ENCODE results near the gene ALKBH6. TPM values are rescaled to one million over a fixed set of nuclear protein-coding genes. Genes with fewer than 3 reads are reported as not detected.
"Not testable (repeated sequence)": the region's sequence is repeated elsewhere in the genome, so short reads cannot be mapped to it uniquely, and the experiment has no call there.

The ALKBH6 gene
- total and polyA plus RNA-seq, 2 experiments from 2014 or later: 52.2 to 66.9 TPM

DNA sequence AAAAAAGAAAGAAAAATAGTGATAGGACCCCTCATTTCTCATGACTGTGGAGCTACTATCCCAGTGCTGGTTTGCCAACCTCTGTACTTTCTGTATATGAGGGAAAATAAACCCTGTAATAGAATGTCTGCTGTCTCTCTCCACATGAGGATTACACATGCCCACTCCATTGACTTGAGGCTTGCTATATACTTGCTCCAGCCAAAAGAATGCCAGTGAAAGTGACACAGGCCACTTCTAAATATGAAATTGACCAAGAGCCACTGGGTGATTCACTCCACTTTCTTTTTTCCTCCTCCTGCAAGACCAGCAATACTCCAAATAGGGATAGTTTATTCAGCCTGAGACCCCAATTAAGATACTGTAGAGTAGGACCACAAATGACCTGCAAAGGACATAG is 33.8 kb upstream of the ALKBH6 start:
- Histone ChIP-seq H3K36me3 (no peaks in the 10 kb centered on the region), H3K9me3 (ENCODE audit: low read depth) (no peaks in the 10 kb centered on the region), H3K27me3 (no peaks in the 10 kb centered on the region), H3K27ac (no peak overlapping the region), H3K4me3 (no peak overlapping the region), H3K4me1 (ENCODE audit: low read depth) (no peaks in the 10 kb centered on the region)
- TF ChIP-seq, protein P1, sequence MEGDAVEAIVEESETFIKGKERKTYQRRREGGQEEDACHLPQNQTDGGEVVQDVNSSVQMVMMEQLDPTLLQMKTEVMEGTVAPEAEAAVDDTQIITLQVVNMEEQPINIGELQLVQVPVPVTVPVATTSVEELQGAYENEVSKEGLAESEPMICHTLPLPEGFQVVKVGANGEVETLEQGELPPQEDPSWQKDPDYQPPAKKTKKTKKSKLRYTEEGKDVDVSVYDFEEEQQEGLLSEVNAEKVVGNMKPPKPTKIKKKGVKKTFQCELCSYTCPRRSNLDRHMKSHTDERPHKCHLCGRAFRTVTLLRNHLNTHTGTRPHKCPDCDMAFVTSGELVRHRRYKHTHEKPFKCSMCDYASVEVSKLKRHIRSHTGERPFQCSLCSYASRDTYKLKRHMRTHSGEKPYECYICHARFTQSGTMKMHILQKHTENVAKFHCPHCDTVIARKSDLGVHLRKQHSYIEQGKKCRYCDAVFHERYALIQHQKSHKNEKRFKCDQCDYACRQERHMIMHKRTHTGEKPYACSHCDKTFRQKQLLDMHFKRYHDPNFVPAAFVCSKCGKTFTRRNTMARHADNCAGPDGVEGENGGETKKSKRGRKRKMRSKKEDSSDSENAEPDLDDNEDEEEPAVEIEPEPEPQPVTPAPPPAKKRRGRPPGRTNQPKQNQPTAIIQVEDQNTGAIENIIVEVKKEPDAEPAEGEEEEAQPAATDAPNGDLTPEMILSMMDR (IDR thresholded peaks at IDR 0.05; ENCODE audit: low read depth, low read length): no peak
- DNase-seq (ENCODE audit: low read depth in 1 of 2, low spot score in 1 of 2): no peak

DNA sequence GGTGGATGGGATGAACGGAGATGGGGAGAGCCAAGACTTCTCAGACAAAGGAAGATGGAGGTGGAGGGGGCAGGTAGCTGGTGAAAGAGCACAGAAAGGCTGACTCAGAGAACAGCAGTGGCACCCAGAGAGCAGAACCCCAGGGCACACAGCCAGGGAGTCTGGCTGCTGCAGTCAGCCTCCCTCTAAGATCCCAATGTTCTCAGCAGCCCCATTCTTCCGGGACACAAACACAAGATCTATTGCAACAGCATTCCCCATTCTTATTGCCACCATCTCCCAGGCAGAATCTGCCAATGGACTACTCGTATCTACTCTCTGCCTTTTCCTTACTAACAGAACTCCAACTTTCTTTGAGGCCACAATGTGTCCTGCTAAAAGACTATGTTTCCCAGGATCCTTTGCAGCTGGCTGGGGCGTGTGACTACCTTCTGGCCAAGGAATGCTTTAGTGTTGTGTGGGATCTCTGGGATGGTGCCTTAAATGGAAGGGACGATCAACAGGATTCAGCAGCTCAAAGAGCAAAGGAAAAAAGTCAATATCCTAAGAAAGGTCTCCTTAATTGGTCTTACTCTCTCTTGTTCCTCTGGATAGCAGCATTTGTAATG is 32.5 kb upstream of the ALKBH6 start:
- H3K27ac ChIP-seq: no peak overlapping the region
- no peaks in the 10 kb centered on the region for H3K9me3 ChIP-seq (ENCODE audit: low read depth)
- DNase-seq (ENCODE audit: low read depth in 1 of 2, low spot score in 1 of 2): peak in 1 of 2 donors; percentile 77
- no peaks in the 10 kb centered on the region for H3K36me3 ChIP-seq
- no peak overlapping the region for H3K4me3 ChIP-seq
- no peaks in the 10 kb centered on the region for H3K27me3 ChIP-seq
- TF ChIP-seq, protein P1 (IDR thresholded peaks at IDR 0.05; ENCODE audit: low read depth, low read length): no peak
- H3K4me1 ChIP-seq (ENCODE audit: low read depth): no peaks in the 10 kb centered on the region

DNA sequence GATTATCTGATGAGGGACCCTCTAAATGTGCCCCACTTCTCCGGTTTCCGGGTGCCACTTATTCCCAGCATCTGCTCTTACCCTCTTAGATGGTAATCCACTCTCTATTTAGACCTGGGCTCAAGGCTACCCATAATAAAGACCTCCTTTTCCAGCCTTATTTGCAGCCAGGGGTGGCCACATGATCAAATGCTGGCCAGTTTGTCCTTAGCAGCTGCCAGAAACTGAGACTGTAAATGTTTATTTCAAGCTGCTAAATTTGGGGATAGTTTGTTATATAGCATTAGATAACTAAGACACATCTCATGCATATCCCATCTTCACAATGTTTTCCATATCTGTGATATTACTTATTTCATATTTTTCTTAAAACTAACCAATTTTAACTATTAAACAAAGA is 29.9 kb upstream of the ALKBH6 start:
- Histone ChIP-seq H3K27me3 (no peaks in the 10 kb centered on the region), H3K27ac (no peak overlapping the region), H3K4me1 (ENCODE audit: low read depth) (no peaks in the 10 kb centered on the region), H3K4me3 (no peak overlapping the region), H3K9me3 (ENCODE audit: low read depth) (no peaks in the 10 kb centered on the region), H3K36me3 (no peaks in the 10 kb centered on the region)
- no peak for DNase-seq (ENCODE audit: low read depth in 1 of 2, low spot score in 1 of 2)
- TF ChIP-seq, protein P1 (IDR thresholded peaks at IDR 0.05; ENCODE audit: low read depth, low read length): no peak

DNA sequence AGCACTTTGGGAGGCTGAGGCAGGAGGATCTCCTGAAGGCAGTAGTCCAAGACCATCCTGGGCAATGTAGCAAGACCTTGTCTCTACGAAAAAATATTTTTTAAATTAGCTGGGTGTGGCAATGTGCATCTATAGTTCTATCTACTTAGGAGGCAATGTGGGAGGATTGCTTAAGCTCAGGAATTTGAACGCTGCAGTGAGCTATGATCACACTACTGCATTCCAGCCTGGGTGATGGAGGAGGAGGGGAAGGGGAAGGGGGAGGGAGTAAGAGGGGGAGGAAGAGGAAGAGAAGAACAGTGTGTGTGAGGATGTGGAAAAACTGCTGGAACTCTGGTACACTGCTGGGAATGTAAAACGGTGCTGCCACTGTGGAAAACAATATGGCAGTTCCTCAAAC is 27.8 kb upstream of the ALKBH6 start:
- no peaks in the 10 kb centered on the region for H3K36me3 ChIP-seq
- no peaks in the 10 kb centered on the region for H3K27me3 ChIP-seq
- H3K4me1 ChIP-seq (ENCODE audit: low read depth): no peaks in the 10 kb centered on the region
- peak; percentile 8 to 97 for DNase-seq (ENCODE audit: low read depth in 1 of 2, low spot score in 1 of 2)
- H3K4me3 ChIP-seq: no peak overlapping the region
- no peaks in the 10 kb centered on the region for H3K9me3 ChIP-seq (ENCODE audit: low read depth)
- peak overlapping the region; percentile 5 for H3K27ac ChIP-seq
- TF ChIP-seq, protein P1 (IDR thresholded peaks at IDR 0.05; ENCODE audit: low read depth, low read length): no peak

DNA sequence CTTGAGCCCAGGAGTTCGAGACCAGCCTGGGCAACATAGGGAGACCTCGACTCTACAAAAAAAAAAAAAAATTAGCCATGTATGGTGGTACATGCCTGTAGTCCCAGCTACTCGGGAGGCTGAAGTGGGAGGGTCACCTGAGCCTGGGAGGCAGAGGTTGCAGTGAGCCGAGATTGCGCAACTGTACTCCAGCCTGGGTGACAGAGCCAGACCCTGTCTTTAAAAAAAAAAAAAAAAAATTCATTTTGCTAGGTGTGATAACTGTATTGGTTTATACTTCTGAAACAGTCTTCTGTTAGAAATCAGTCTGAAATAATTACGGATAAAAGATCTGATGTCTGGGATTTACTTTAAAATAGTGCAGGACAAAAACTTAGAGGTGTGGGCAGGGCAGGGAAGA is 27.1 kb upstream of the ALKBH6 start:
- not testable (repeated sequence) for DNase-seq (ENCODE audit: low read depth in 1 of 2, low spot score in 1 of 2); H3K36me3 ChIP-seq; H3K27me3 ChIP-seq; H3K4me3 ChIP-seq; H3K9me3 ChIP-seq (ENCODE audit: low read depth); H3K4me1 ChIP-seq (ENCODE audit: low read depth); H3K27ac ChIP-seq

DNA sequence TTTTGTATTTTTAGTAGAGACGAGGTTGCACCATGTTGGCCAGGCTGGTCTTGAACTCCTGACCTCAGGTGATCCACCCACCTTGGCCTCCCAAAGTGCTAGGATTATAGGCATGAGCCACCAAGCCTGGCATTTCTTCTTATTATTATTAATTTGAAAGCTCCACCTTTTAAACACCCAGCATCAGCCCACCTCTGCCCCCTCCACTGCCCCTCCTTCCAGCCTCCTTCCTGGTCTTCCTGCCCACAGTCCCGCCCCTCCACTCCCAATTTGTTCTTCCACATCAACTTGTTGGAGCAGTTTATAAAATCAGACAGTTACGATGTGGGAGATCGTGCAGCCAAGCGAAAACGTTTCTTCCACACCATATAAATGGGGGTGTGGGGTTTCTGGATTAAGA is 26.5 kb upstream of the ALKBH6 start:
- DNase-seq (ENCODE audit: low read depth in 1 of 2, low spot score in 1 of 2): no peak
- H3K4me3 ChIP-seq: no peak overlapping the region
- no peaks in the 10 kb centered on the region for H3K4me1 ChIP-seq (ENCODE audit: low read depth)
- TF ChIP-seq, protein P1 (IDR thresholded peaks at IDR 0.05; ENCODE audit: low read depth, low read length): no peak
- H3K27ac ChIP-seq: no peak overlapping the region
- H3K9me3 ChIP-seq (ENCODE audit: low read depth): no peaks in the 10 kb centered on the region
- H3K27me3 ChIP-seq: no peaks in the 10 kb centered on the region
- no peaks in the 10 kb centered on the region for H3K36me3 ChIP-seq
